CD4-positive, alpha-beta T cell treated with Interferon gamma for 1 hour (primary cell): ENCODE measurements around the gene MLST8.
"Not testable (repeated sequence)": the region's sequence is repeated elsewhere in the genome, so short reads cannot be mapped to it uniquely, and the experiment has no call there.

ENCODE experiments used
- DNase-seq: peaks from one replicate; pipeline ENCODE4 v3.0.0-alpha.2; 2020

Gene MLST8

DNA sequence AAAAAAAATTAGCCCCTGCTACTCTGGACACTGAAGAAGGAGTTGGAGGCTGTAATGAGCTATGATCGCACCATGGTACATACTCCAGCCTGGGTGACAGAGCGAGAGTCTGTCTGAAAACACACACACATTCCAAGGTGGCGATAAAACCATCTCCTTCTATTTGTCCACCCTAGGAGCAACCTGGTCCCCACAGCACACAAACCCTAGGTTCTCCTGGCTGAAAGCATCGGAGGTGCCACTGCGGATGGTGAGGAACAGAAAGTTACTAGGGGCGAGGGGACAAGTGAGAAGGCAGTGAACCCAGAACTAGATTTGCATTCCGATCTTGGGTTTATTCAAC is 47.5 kb downstream of the MLST8 start:
- no peak for DNase-seq

DNA sequence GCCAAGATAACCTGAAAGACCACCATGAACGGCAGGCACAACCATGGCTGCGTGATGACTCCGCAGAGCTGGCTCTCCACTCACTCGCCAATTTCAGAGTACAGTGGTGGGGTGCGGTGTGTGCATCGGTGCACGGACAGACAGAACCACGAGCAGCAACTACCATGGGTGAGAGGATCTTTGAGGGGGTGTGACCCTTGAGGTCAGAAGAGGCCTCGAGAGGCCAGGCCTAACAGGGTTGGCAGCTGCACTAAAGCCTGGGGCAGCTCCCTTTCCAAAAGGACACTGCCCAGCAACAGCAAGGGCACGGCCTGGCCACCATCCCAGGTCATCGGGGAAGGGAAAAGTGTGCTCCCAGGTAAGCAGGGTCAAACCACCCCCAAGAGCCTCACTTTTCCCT is 48.0 kb downstream of the MLST8 start:
- DNase-seq, result no peak

DNA sequence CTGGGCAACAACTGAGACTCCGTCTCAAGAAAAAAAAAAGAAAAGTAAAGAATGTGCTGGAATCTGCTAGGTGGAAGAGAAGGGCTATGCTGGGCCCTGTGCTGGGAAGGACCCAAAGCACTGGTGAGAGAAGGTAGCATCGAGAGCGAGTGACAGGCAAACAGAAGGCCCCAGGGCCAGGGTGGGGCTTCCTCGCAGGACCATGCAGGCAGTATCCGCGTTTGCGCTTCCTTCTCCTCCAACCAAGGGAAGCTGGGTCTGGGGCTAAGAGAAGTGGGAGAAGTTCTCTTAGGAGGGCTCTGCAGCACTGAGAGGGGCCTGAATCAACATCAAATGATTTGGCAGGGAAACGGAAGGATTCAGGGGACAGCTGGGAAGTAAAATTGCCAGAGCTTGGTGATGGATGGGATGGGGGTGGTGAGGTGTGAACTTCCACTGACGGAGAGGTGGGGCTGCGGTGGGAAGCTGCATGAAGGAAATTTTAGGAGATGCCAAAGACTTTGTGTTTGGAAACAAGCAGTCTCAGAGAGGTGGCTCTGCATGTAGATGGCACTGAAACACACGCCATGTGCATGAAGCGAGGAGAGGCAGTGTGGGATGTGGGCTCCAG is 51.4 kb downstream of the MLST8 start:
- DNase-seq, result no peak

DNA sequence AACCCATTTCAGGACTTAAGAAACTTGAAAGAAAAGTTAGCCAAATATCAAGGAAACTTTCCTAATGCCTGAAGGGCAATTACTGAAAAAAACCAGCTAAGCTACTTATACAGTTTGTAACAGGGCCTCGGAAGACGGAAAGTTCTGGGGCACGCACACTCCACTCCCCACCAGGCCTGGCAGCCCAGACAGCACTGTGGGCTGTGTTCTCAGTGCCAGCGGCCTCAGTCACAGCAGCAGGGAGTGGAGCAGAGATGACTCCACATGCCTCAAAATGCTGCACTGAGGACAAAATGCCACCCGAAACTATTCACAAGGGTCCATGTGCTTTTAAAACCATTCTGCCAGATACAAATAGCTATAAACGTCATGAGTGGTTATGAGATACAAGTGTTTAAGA is 52.5 kb downstream of the MLST8 start:
- DNase-seq, result no peak

- DNase-seq, result not testable (repeated sequence)
Measured at GRCh38 chr16:2258530-2258929, 53.3 kb downstream of the MLST8 start.
